OCI-LY1 (cell line): Measurements from ENCODE around the gene JMJD1C.

Source experiments
- CTCF ChIP-seq: fragments of 200-600 bp; sonication (generic), shearing (Covaris generic); IDR thresholded peaks from 2 replicates; pipeline ENCODE4 v1.5.1; 2017; ENCODE audit warnings: mild to moderate bottlenecking, antibody characterized with exemption, low read length, moderate library complexity, mixed read lengths
- EZH2 ChIP-seq: fragments of 200-600 bp; sonication (generic), shearing (Covaris generic); IDR thresholded peaks from 2 replicates; pipeline ENCODE4 v1.8.0; 2017; ENCODE audit warnings: borderline replicate concordance, mixed run types, mild to moderate bottlenecking, antibody characterized with exemption, low read length, moderate library complexity, mixed read lengths

GRCh38 chr10:63204667-63205391 is 260.9 kb downstream of the JMJD1C start:
- TF ChIP-seq CTCF: no peak
- TF ChIP-seq EZH2: no peak
